ENCODE data around the gene NPAS1.

DNA sequence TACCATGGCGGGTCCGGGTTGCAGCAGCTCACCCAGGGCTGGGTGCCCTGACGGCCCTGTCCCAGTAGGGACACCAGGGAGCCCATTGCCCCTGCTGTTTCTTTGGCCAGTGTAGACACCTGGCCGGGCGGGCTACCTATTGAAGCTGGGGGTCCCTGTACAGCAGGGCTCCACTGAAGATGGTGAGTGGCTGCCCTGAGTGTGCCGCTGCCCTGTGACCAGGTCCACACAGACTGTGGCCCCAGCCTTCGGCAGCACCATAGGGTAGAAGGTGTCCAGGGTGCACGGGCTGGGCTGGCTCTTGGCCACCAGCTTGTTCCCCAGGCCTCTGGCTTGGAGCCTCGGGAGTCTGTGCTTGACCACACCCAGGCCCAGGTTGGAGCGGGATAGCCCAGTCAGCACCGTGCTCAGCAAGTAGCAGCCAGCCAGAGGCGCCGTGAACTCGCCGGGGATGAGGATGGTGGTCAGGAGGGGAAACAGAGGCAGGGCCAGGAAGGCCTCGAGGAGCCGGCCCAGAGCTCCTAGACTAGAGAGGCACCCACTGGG is 25.4 kb upstream of the NPAS1 start:
- TF ChIP-seq, protein P1, sequence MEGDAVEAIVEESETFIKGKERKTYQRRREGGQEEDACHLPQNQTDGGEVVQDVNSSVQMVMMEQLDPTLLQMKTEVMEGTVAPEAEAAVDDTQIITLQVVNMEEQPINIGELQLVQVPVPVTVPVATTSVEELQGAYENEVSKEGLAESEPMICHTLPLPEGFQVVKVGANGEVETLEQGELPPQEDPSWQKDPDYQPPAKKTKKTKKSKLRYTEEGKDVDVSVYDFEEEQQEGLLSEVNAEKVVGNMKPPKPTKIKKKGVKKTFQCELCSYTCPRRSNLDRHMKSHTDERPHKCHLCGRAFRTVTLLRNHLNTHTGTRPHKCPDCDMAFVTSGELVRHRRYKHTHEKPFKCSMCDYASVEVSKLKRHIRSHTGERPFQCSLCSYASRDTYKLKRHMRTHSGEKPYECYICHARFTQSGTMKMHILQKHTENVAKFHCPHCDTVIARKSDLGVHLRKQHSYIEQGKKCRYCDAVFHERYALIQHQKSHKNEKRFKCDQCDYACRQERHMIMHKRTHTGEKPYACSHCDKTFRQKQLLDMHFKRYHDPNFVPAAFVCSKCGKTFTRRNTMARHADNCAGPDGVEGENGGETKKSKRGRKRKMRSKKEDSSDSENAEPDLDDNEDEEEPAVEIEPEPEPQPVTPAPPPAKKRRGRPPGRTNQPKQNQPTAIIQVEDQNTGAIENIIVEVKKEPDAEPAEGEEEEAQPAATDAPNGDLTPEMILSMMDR (IDR thresholded peaks at IDR 0.05 in 2 of 3, conservative IDR thresholded peaks at IDR 0.05 in 1 of 3; ENCODE audit: borderline replicate concordance in 1 of 3, insufficient read depth in 1 of 3, low read depth in 2 of 3, low read length in 2 of 3), result no peak
- TF ChIP-seq RAD21 (IDR thresholded peaks at IDR 0.05; ENCODE audit: low read depth), result no peak
- no peak for TF ChIP-seq ZFX (IDR thresholded peaks at IDR 0.05)
- no peak for TF ChIP-seq MAX (IDR thresholded peaks at IDR 0.05)
- TF ChIP-seq SIN3A (IDR thresholded peaks at IDR 0.05; ENCODE audit: low read depth), result no peak
